GM12873 (cell line): ENCODE measurements around the gene THAP7.

Source experiments
- TF ChIP-seq, protein P1 (sequence below): IDR thresholded peaks from 2 replicates; pipeline ENCODE4 v1.5.1; 2012; ENCODE audit warnings: low read depth, mild to moderate bottlenecking, moderate library complexity, low read length, control low read depth; ENCODE audit not compliant: insufficient read depth; ENCODE audit errors: missing control alignments

The THAP7 gene

DNA sequence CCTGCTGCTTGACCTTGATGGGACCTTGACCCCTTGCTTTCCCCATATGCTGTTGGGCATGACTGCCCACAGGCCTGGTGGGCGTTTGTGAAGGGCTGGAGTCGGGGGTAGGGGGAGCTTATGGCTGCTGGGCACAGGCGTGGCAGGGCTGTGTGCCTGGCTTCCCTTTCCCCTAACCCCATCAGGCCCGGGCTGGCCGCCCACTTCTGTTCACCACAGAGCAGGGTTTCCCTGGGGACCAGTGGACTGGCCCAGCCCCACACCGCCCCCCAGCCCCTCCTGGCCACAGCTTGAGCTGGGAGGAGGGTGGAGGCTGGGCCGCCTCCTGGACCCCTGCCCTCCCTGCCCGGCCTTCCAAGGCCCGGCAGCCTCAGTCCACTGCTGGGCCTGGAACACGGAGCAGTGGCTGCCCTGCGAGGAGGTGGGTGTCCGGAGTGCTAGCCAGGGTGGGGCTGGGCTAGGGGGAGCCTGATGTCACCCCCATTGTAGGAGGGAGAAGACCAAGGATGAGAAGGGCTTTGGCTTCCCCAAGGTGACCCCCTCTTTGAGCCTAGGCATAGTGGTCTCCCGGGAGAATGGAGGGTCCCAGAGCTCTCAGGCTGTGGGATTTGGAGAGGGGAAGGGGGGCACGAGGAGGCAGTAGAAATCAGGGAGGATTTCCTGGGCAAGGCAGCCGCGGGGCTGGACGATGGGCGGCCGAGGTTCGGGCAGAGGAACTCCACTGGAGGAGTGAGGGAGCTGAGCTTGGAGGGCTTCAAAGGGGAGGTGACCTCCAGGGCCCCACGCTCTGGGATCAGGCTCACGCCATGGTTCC, 34.8 kb downstream of the THAP7 start, which contains the start of gene AIFM3:
Gene AIFM3 (plus strand): TSS at position 373 of the 814 bp plus-strand sequence. CDS start 690 bp downstream, outside the sequence.
- TF ChIP-seq, protein P1, sequence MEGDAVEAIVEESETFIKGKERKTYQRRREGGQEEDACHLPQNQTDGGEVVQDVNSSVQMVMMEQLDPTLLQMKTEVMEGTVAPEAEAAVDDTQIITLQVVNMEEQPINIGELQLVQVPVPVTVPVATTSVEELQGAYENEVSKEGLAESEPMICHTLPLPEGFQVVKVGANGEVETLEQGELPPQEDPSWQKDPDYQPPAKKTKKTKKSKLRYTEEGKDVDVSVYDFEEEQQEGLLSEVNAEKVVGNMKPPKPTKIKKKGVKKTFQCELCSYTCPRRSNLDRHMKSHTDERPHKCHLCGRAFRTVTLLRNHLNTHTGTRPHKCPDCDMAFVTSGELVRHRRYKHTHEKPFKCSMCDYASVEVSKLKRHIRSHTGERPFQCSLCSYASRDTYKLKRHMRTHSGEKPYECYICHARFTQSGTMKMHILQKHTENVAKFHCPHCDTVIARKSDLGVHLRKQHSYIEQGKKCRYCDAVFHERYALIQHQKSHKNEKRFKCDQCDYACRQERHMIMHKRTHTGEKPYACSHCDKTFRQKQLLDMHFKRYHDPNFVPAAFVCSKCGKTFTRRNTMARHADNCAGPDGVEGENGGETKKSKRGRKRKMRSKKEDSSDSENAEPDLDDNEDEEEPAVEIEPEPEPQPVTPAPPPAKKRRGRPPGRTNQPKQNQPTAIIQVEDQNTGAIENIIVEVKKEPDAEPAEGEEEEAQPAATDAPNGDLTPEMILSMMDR = no peak

DNA sequence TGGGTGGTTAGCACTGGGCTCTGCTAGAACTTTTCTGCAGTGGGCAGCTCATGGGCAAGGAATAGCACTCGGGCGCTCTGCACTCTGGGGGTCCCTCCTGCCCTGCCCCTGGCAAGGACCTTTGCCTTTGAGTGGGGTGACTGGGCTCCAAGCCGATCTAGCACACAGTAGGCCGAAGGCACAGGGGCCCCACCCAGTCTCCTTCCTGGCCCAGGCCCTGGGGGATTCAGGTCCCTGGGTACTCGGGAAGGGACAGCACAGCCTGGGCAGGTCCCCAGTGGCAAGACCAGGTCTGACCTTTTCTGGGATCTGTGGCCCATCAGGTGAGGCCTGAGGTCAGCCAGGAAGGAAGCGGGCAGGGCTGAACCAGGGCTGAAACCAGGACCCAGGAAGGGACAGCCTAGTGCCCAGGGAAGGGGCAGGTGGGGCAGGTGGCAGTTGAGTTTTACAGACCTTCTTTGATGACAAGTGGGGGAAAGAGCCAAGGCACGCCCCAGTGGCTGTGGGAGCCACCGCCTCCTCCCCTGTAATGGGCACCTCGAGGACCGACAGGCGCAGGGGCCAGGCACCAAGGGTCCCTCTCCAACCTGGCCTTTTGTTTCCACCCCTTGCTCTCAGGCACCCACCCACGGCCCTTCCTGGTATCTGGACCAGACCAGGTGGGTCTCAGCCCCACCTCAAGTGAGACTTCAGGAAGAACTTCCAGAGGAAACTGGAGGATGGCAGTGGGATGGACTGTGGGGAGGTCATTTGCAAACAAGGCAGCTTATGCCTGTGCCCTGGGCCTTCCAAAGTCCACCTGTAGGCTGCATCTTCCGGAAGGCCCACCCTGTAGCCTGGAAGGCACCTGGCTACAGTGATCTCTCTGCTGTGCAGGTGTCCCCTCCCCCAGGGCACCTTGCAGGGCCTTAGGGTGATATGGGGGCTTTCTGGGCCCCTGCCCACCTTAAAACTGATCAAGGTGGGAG, 35.7 kb downstream of the THAP7 start:
- TF ChIP-seq, protein P1 = no peak

GRCh38 chr22:20965104-20965887, 36.6 kb downstream of the THAP7 start:
- TF ChIP-seq, protein P1 = no peak

DNA sequence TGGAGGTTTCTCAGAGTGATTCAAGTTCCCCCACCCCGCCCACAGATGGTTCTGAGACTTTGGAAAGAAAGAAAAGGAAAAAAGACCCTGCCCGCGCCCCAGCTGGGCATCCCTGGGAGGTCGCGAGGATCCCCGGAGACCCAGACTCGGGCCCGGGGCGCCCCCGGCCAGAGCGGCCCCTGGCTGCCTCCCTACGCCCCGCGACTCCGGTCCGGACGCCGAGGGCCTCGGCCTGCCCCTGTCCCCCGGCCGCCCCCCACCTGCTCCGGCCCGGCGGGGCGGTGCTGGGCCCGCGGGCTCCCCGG, 37.2 kb downstream of the THAP7 start:
- TF ChIP-seq, protein P1 = no peak

DNA sequence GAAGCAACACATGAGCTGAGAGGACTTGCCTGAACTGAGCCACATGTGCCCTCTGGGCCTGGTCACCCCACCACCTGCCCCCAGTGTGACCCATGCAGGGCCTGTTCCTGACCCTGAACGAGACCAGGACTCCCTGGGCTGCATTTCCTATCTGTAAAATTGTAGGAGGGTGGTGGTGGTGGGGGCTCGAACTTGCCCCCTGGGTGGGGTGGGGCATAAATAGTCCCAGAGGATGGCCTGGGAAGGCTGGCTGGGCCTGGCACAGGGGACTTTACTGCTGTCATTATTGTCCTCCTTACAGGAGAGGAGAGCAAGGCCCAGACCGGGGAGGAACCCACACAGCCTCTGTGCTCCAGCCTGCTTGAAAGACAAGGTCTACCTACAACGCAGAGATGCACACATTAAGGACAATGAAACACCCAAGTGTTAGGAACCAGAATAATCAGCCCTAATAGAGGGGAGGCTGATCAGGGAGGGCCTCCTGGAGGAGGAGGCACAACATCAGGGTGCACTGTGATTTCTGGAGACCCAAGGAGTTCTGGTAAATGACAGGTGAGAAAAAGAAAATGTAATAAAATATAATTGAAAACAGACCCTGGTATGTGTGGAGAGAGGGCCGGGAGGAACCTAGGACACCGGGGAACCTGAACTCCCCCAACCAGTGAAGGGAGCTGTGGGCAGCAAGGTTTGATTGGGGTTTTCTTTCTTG, 37.7 kb downstream of the THAP7 start:
- TF ChIP-seq, protein P1 = no peak

- TF ChIP-seq, protein P1 = no peak
Observed at GRCh38 chr22:20963201-20964052, 38.5 kb downstream of the THAP7 start.
